SK-N-MC (cell line): ENCODE data around the gene FAR1.

Source experiments
- EZH2 ChIP-seq: fragments of 200-600 bp; sonication (generic); IDR thresholded peaks from one replicate; pipeline ENCODE4 v1.6.1; 2017; ENCODE audit warnings: antibody characterized with exemption
- POLR2AphosphoS5 ChIP-seq: IDR thresholded peaks from 2 replicates; pipeline ENCODE4 v1.6.1; 2012; ENCODE audit warnings: mild to moderate bottlenecking, low read depth, low read length, borderline replicate concordance

GRCh38 chr11:13680501-13681264 lies 12.2 kb downstream of the FAR1 start:
- TF ChIP-seq EZH2 = no peak
- no peak for TF ChIP-seq POLR2AphosphoS5
